ENCODE data around the gene KLF13.

DNA sequence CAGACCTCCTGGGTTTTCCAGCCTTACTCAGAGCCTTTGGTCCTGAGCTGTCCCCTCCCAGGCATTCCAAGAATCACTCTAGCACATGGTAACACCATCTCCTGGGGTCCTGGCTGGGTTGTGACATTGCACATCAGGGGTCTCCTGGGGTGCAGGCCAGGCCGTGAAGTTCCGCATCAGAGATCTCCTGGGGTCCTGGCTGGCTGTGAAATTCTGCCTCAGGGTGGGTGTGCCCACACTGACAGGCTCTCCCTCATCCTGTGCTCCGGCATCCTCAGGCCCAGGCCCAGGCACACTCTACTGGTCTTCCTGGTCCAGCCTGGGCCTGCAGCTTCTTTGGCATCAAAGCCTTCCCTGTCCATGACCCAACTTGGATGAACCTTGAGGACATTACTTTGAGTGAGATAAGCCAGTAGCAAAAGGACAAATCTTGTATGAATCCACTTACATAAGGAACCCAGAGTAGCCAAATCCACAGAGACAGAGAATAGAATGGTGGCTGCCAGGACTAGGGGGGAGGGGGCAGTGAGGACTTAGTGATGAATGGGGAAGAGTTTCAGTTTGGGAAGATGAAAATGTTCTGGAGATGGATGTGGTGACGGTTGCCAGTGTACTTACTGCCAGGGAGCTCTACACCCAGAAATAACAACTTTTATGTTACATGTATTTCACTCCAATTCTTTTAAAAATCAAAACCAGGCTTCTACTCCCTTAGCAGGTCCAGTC lies 49.1 kb upstream of the KLF13 start:
- TF ChIP-seq, protein P1, sequence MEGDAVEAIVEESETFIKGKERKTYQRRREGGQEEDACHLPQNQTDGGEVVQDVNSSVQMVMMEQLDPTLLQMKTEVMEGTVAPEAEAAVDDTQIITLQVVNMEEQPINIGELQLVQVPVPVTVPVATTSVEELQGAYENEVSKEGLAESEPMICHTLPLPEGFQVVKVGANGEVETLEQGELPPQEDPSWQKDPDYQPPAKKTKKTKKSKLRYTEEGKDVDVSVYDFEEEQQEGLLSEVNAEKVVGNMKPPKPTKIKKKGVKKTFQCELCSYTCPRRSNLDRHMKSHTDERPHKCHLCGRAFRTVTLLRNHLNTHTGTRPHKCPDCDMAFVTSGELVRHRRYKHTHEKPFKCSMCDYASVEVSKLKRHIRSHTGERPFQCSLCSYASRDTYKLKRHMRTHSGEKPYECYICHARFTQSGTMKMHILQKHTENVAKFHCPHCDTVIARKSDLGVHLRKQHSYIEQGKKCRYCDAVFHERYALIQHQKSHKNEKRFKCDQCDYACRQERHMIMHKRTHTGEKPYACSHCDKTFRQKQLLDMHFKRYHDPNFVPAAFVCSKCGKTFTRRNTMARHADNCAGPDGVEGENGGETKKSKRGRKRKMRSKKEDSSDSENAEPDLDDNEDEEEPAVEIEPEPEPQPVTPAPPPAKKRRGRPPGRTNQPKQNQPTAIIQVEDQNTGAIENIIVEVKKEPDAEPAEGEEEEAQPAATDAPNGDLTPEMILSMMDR (IDR thresholded peaks at IDR 0.05 in 4 of 5, conservative IDR thresholded peaks at IDR 0.05 in 1 of 5): no peak
- no peak for TF ChIP-seq POLR2A (IDR thresholded peaks at IDR 0.05)
